Endothelial cell of umbilical vein (primary cell): ENCODE results near the gene PACS1. TPM values are rescaled to one million over a fixed set of nuclear protein-coding genes. Genes with fewer than 3 reads are reported as not detected.

Source experiments
- BruUV-seq: library from RNA; stranded (reverse); fragments of 400-500 nt; replicated peaks from 2 replicates; lab custom pipeline; 2021; lab: Mats Ljungman, UMichigan
- CTCF ChIA-PET: fragments of 300-600, 350-600 bp; sonication (Branson Sonifier 250); formaldehyde crosslinking; loops from one replicate; lab custom pipeline; 2021; ENCODE audit warnings: antibody characterized with exemption, inconsistent platforms; lab: Charles Lee
- POLR2A ChIA-PET: fragments of 300-600, 350-600 bp; sonication (Branson Sonifier 250); formaldehyde crosslinking; loops from one replicate; lab custom pipeline; 2021; ENCODE audit warnings: antibody characterized with exemption, inconsistent platforms; lab: Charles Lee
- DNase-seq: peaks from one replicate; pipeline ENCODE4 v3.0.0-alpha.2; 2011; ENCODE audit warnings: low read depth, low spot score
- FAIRE-seq: peaks from 2 replicates; lab custom pipeline; 2011; peaks lifted over from hg19 to GRCh38; lab: Jason Lieb, UNC
- H2AFZ ChIP-seq: 2 replicates; pipeline ENCODE4 v1.6.0; 2012; ENCODE audit warnings: low read depth, low read length, control low read depth, inconsistent platforms
- H3K27ac ChIP-seq: 2 replicates; pipeline ENCODE4 v1.5.1; 2011; ENCODE audit warnings: low read depth, mild to moderate bottlenecking, control low read depth, low read length, moderate library complexity; ENCODE audit not compliant: insufficient read depth
- H3K27me3 ChIP-seq, 2 experiments: 2 replicates each; pipeline versions ENCODE4 v1.6.0 to v1.6.1; 2011; ENCODE audit warnings: low read length in 2 of 2, mixed read lengths in 1 of 2; ENCODE audit not compliant: control insufficient read depth in 2 of 2, insufficient read depth in 2 of 2
- H3K36me3 ChIP-seq, 2 experiments: 2 replicates in 1 of 2; 3 replicates in 1 of 2; pipeline ENCODE4 v1.5.1; 2011; ENCODE audit warnings: low read length in 2 of 2, mild to moderate bottlenecking in 1 of 2, moderate library complexity in 1 of 2; ENCODE audit not compliant: control insufficient read depth in 2 of 2, insufficient read depth in 2 of 2; ENCODE audit errors: extremely low read depth in 1 of 2
- H3K4me1 ChIP-seq: 3 replicates; pipeline ENCODE4 v1.5.1; 2011; ENCODE audit warnings: mild to moderate bottlenecking, low read length; ENCODE audit not compliant: control insufficient read depth, insufficient read depth; ENCODE audit errors: extremely low read depth
- H3K4me2 ChIP-seq: 2 replicates; pipeline ENCODE4 v1.6.1; 2011; ENCODE audit warnings: low read length, control low read depth, mixed read lengths; ENCODE audit not compliant: insufficient read depth
- H3K4me3 ChIP-seq, 3 experiments: fragments of 200-600 bp in 1 of 3; sonication (generic), shearing (Covaris generic) in 1 of 3; replicated peaks in 1 of 3; 2 replicates each; pipeline ENCODE4 v1.5.1; 2011 to 2016; ENCODE audit warnings: control low read depth in 3 of 3, low read length in 3 of 3, mild to moderate bottlenecking in 2 of 3, inconsistent platforms in 1 of 3, low read depth in 1 of 3, moderate library complexity in 1 of 3; ENCODE audit not compliant: insufficient read depth in 1 of 3
- H3K79me2 ChIP-seq: 2 replicates; pipeline ENCODE4 v1.6.0; 2012; ENCODE audit warnings: low read length, inconsistent platforms; ENCODE audit not compliant: control insufficient read depth, insufficient read depth
- H3K9ac ChIP-seq: replicated peaks from 2 replicates; pipeline ENCODE3; 2011; ENCODE audit warnings: low read length, control low read depth; ENCODE audit not compliant: insufficient read depth; ENCODE audit errors: extremely low read depth
- H3K9me1 ChIP-seq: replicated peaks from 3 replicates; pipeline ENCODE4 v1.6.0; 2011; ENCODE audit warnings: mild to moderate bottlenecking, low read length; ENCODE audit not compliant: control insufficient read depth, insufficient read depth; ENCODE audit errors: extremely low read depth
- H3K9me3 ChIP-seq: replicated peaks from 2 replicates; pipeline ENCODE4 v1.5.1; 2012; ENCODE audit warnings: low read length, inconsistent platforms; ENCODE audit not compliant: control insufficient read depth, insufficient read depth
- H4K20me1 ChIP-seq: replicated peaks from 2 replicates; pipeline ENCODE3; 2011; ENCODE audit warnings: mild to moderate bottlenecking, low read length; ENCODE audit not compliant: control insufficient read depth, insufficient read depth; ENCODE audit errors: extremely low read depth
- CTCF ChIP-seq, 2 donors: IDR thresholded peaks; 1 replicate in 1 of 2; 2 replicates in 1 of 2; pipeline ENCODE4 v1.5.1; 2011; ENCODE audit warnings: low read length in 2 of 2, mild to moderate bottlenecking in 2 of 2, moderate library complexity in 2 of 2, control low read depth in 1 of 2, inconsistent platforms in 1 of 2, low read depth in 1 of 2; ENCODE audit not compliant: insufficient read depth in 1 of 2; ENCODE audit errors: extremely low read depth in 1 of 2
- EZH2 ChIP-seq: IDR thresholded peaks from 2 replicates; pipeline ENCODE4 v1.6.1; 2012; ENCODE audit warnings: borderline replicate concordance, low read depth, mild to moderate bottlenecking, moderate library complexity, low read length, inconsistent platforms; ENCODE audit not compliant: severe bottlenecking
- FOS ChIP-seq: IDR thresholded peaks from 2 replicates; pipeline ENCODE4 v1.6.1; 2011; ENCODE audit warnings: mild to moderate bottlenecking, low read length, moderate library complexity, borderline replicate concordance; ENCODE audit not compliant: insufficient read depth
- GATA2 ChIP-seq: IDR thresholded peaks from 2 replicates; pipeline ENCODE4 v1.7.0; 2011; ENCODE audit warnings: low read depth, mild to moderate bottlenecking, moderate library complexity, mixed read lengths, low read length; ENCODE audit not compliant: insufficient read length, insufficient read depth
- JUN ChIP-seq: IDR thresholded peaks from 2 replicates; pipeline ENCODE4 v1.6.1; 2011; ENCODE audit warnings: borderline replicate concordance, low read depth; ENCODE audit not compliant: insufficient read length, insufficient read depth
- MAX ChIP-seq: IDR thresholded peaks from 2 replicates; pipeline ENCODE4 v1.6.1; 2011; ENCODE audit not compliant: insufficient read depth, insufficient read length
- MYC ChIP-seq: IDR thresholded peaks from one replicate; pipeline ENCODE4 v1.6.1; 2011; ENCODE audit warnings: mild to moderate bottlenecking, low read depth, low read length
- POLR2A ChIP-seq: IDR thresholded peaks from 2 replicates; pipeline ENCODE4 v1.6.1; 2012; ENCODE audit warnings: low read depth, mild to moderate bottlenecking, control low read depth, low read length
- POLR2AphosphoS5 ChIP-seq: IDR thresholded peaks from 2 replicates; pipeline ENCODE4 v1.6.1; 2012; ENCODE audit warnings: low read depth, mild to moderate bottlenecking, control low read depth, low read length, moderate library complexity; ENCODE audit not compliant: insufficient read depth
- dilution Hi-C: fragments of 300-500 bp; cut with MboI; formaldehyde crosslinking; loops from one replicate; pipeline ENCODE4 v1.15.0; 2019; ENCODE audit warnings: low sequenced_read_pairs; ENCODE audit not compliant: extremely low pct_ligation_motif_present
- intact Hi-C: fragments of 100-400 bp; cut with micrococcal nuclease; formaldehyde crosslinking; loops from one replicate; pipeline ENCODE4 v1.10.0; 2022
- polyA plus RNA-seq, 4 experiments: library from polyadenylated mRNA; depleted of rRNA in 3 of 4; stranded (reverse) in 3 of 4; unstranded in 1 of 4; fragments of >200 nt; gene quantifications; 2 replicates each; pipeline versions ENCODE4 v1.2.1 to v1.2.3, GENCODE V29; 2011 to 2012; ENCODE audit warnings: missing spikeins in 1 of 4
- total RNA-seq: library from RNA; stranded (reverse); gene quantifications from 2 replicates; pipeline ENCODE4 v1.2.3, GENCODE V29; 2021

The PACS1 gene
- total and polyA plus RNA-seq, 2 donors (not counting 3 experiments of a cell fraction or from before 2014, with no cell fraction given) = 26.4 to 64.4 TPM

- no TSS peak for BruUV-seq
- Histone ChIP-seq H3K9ac (no peak overlapping the region), H3K9me3 (no peaks in the 10 kb centered on the region), H2AFZ (no peak overlapping the region), H3K4me1 (peaks cover 17% of the 10 kb centered on the region), H3K27ac (no peak overlapping the region), H3K79me2 (peaks cover 21% of the 10 kb centered on the region), H3K9me1 (no peaks in the 10 kb centered on the region), H3K36me3 (peaks cover 33 to 37% of the 10 kb centered on the region in 2 experiments), H4K20me1 (peaks cover under 1% of the 10 kb centered on the region), H3K27me3 (no peaks in the 10 kb centered on the region), H3K4me3 (no peak overlapping the region), H3K4me2 (no peak overlapping the region)
- dilution Hi-C loops (no loop called here), intact Hi-C loops (no loop called here)
- CTCF ChIA-PET = interaction anchor here (0.8 to 5.6 kb wide), 8 partner anchors 14 to 68 kb away, joined by 3 to 85 read pairs (median 6); partner anchors contain the start of gene SF3B2
- DNase-seq = no peak
- TF ChIP-seq POLR2A (no peak), FOS (no peak), GATA2 (no peak)
- POLR2A ChIA-PET = no interaction called here
- no peak for FAIRE-seq
These were observed 3.3 kb upstream of the PACS1 start for GRCh38 chr11:66066751-66067150.

GRCh38 chr11:66067640-66068039, 2.4 kb upstream of the PACS1 start:
- CTCF ChIA-PET = interaction anchor here (0.6 to 5.6 kb wide), 18 partner anchors 8 to 183 kb away, joined by 3 to 85 read pairs (median 4); partner anchors contain the start of gene SF3B2
- DNase-seq (no peak), FAIRE-seq (no peak)
- TF ChIP-seq JUN (no peak), GATA2 (no peak), MAX (no peak), POLR2A (no peak), CTCF (IDR thresholded peaks at IDR 0.05; ENCODE audit: extremely low read depth in 1 of 2, insufficient read depth in 1 of 2, low read depth in 1 of 2, low read length in 2 of 2) (no peak), FOS (no peak), MYC (no peak), EZH2 (no peak), POLR2AphosphoS5 (no peak)
- peaks cover 30% of the 10 kb centered on the region for H3K79me2 ChIP-seq
- no peaks in the 10 kb centered on the region for H3K27me3 ChIP-seq
- H3K4me1 ChIP-seq = peaks cover 21% of the 10 kb centered on the region
- no peaks in the 10 kb centered on the region for H3K9me1 ChIP-seq
- intact Hi-C loops = loop anchor here (1.0 kb wide), 2 partner anchors 15 to 67 kb away; partner anchors contain the start of gene SF3B2
- peaks cover 2% of the 10 kb centered on the region for H4K20me1 ChIP-seq
- POLR2A ChIA-PET = interaction anchor here (0.5 kb wide), 1 partner anchor 67 kb away, joined by 3 read pairs; no protein-coding TSS in a partner anchor
- dilution Hi-C loops = no loop called here
- H3K4me3 ChIP-seq = no peak overlapping the region
- peaks cover 32 to 36% of the 10 kb centered on the region in 2 experiments for H3K36me3 ChIP-seq
- H3K4me2 ChIP-seq = no peak overlapping the region
- H3K27ac ChIP-seq = no peak overlapping the region
- BruUV-seq = no TSS peak
- no peak overlapping the region for H3K9ac ChIP-seq
- H2AFZ ChIP-seq = no peak overlapping the region
- no peaks in the 10 kb centered on the region for H3K9me3 ChIP-seq
